Stimulated activated naive CD8-positive, alpha-beta T cell treated with anti-CD3 and anti-CD28 coated beads, Interleukin-15, Interleukin-2, amounts not matched to agents 100 ng/mL and 50 ng/mL, for 24 hours (primary cell): Measurements from ENCODE around the gene FXYD1.

Experiments used
- H3K27ac Mint-ChIP-seq: one replicate; pipeline ENCODE4 v1.8.0; 2021; ENCODE audit warnings: mild to moderate bottlenecking, mixed read lengths
- H3K27me3 Mint-ChIP-seq: one replicate; pipeline ENCODE4 v1.8.0; 2021; ENCODE audit warnings: mixed read lengths
- H3K36me3 Mint-ChIP-seq: one replicate; pipeline ENCODE4 v1.8.0; 2021; ENCODE audit warnings: low read depth, mixed read lengths
- H3K4me1 Mint-ChIP-seq: one replicate; pipeline ENCODE4 v1.8.0; 2021; ENCODE audit warnings: low read depth, mixed read lengths
- H3K4me3 Mint-ChIP-seq: one replicate; pipeline ENCODE4 v1.8.0; 2021; ENCODE audit warnings: mild to moderate bottlenecking, mixed read lengths
- H3K9me3 Mint-ChIP-seq: one replicate; pipeline ENCODE4 v1.8.0; 2021; ENCODE audit warnings: mixed read lengths

FXYD1 gene

GRCh38 chr19:35154525-35155406, 16.1 kb downstream of the FXYD1 start, which contains the start of gene FXYD5:
FXYD5 (plus strand) TSS chr19:35154735; CDS start chr19:35155551, 816 bp downstream.
- Mint-ChIP-seq H3K4me3 (peak within 1 kb of the TSS; percentile 98), H3K27me3 (no peaks in the 10 kb centered on the region), H3K27ac (peak within 1 kb of the TSS; percentile 100), H3K36me3 (peaks cover 42% of the 10 kb centered on the region), H3K4me1 (peaks cover 58% of the 10 kb centered on the region), H3K9me3 (no peaks in the 10 kb centered on the region)

GRCh38 chr19:35155441-35155840, 16.8 kb downstream of the FXYD1 start:
- Mint-ChIP-seq H3K27ac (peak overlapping the region; percentile 100), H3K4me1 (peaks cover 59% of the 10 kb centered on the region), H3K36me3 (peaks cover 48% of the 10 kb centered on the region), H3K27me3 (no peaks in the 10 kb centered on the region), H3K4me3 (peak overlapping the region; percentile 98), H3K9me3 (no peaks in the 10 kb centered on the region)

- H3K4me1 Mint-ChIP-seq, result peaks cover 65% of the 10 kb centered on the region
- peak overlapping the region; percentile 98 for H3K4me3 Mint-ChIP-seq
- H3K27ac Mint-ChIP-seq, result peak overlapping the region; percentile 100
- H3K27me3 Mint-ChIP-seq, result no peaks in the 10 kb centered on the region
- peaks cover under 1% of the 10 kb centered on the region for H3K9me3 Mint-ChIP-seq
- H3K36me3 Mint-ChIP-seq, result peaks cover 55% of the 10 kb centered on the region
Observed at GRCh38 chr19:35155981-35156672, 17.5 kb downstream of the FXYD1 start.

GRCh38 chr19:35156673-35157014, 18.0 kb downstream of the FXYD1 start:
- peak overlapping the region; percentile 100 for H3K27ac Mint-ChIP-seq
- H3K4me1 Mint-ChIP-seq, result peaks cover 68% of the 10 kb centered on the region
- H3K4me3 Mint-ChIP-seq, result peak overlapping the region; percentile 98
- no peaks in the 10 kb centered on the region for H3K27me3 Mint-ChIP-seq
- peaks cover 5% of the 10 kb centered on the region for H3K9me3 Mint-ChIP-seq
- peaks cover 60% of the 10 kb centered on the region for H3K36me3 Mint-ChIP-seq

GRCh38 chr19:35157431-35157830, 18.8 kb downstream of the FXYD1 start:
- H3K27ac Mint-ChIP-seq, result peak overlapping the region; percentile 100
- no peaks in the 10 kb centered on the region for H3K27me3 Mint-ChIP-seq
- H3K9me3 Mint-ChIP-seq, result peaks cover 10% of the 10 kb centered on the region
- peaks cover 64% of the 10 kb centered on the region for H3K4me1 Mint-ChIP-seq
- peak overlapping the region; percentile 98 for H3K4me3 Mint-ChIP-seq
- peaks cover 68% of the 10 kb centered on the region for H3K36me3 Mint-ChIP-seq

- Mint-ChIP-seq H3K36me3 (peaks cover 90% of the 10 kb centered on the region), H3K27ac (peak overlapping the region; percentile 29), H3K4me3 (peak overlapping the region; percentile 11), H3K4me1 (peaks cover 59% of the 10 kb centered on the region), H3K9me3 (peaks cover 22% of the 10 kb centered on the region), H3K27me3 (no peaks in the 10 kb centered on the region)
Observed at GRCh38 chr19:35159606-35160005, 21.0 kb downstream of the FXYD1 start.

GRCh38 chr19:35160629-35161433, 22.2 kb downstream of the FXYD1 start:
- H3K9me3 Mint-ChIP-seq, result peaks cover 23% of the 10 kb centered on the region
- no peak overlapping the region for H3K4me3 Mint-ChIP-seq
- H3K27me3 Mint-ChIP-seq, result no peaks in the 10 kb centered on the region
- peaks cover 100% of the 10 kb centered on the region for H3K36me3 Mint-ChIP-seq
- H3K4me1 Mint-ChIP-seq, result peaks cover 66% of the 10 kb centered on the region
- H3K27ac Mint-ChIP-seq, result peak overlapping the region; percentile 82

GRCh38 chr19:35161434-35161743, 22.8 kb downstream of the FXYD1 start:
- Mint-ChIP-seq H3K27me3 (no peaks in the 10 kb centered on the region), H3K36me3 (peaks cover 100% of the 10 kb centered on the region), H3K9me3 (peaks cover 28% of the 10 kb centered on the region), H3K4me3 (no peak overlapping the region), H3K27ac (peak overlapping the region; percentile 82), H3K4me1 (peaks cover 66% of the 10 kb centered on the region)

GRCh38 chr19:35162471-35163326, 24.1 kb downstream of the FXYD1 start:
- no peak overlapping the region for H3K4me3 Mint-ChIP-seq
- peaks cover 66% of the 10 kb centered on the region for H3K4me1 Mint-ChIP-seq
- H3K27me3 Mint-ChIP-seq, result no peaks in the 10 kb centered on the region
- H3K36me3 Mint-ChIP-seq, result peaks cover 100% of the 10 kb centered on the region
- H3K27ac Mint-ChIP-seq, result peak overlapping the region; percentile 9
- H3K9me3 Mint-ChIP-seq, result peaks cover 31% of the 10 kb centered on the region

GRCh38 chr19:35164418-35164817, 25.8 kb downstream of the FXYD1 start:
- peaks cover 31% of the 10 kb centered on the region for H3K9me3 Mint-ChIP-seq

GRCh38 chr19:35165200-35166058, 26.8 kb downstream of the FXYD1 start:
- peaks cover 61% of the 10 kb centered on the region for H3K4me1 Mint-ChIP-seq
- no peaks in the 10 kb centered on the region for H3K27me3 Mint-ChIP-seq
- peaks cover 31% of the 10 kb centered on the region for H3K9me3 Mint-ChIP-seq
- H3K36me3 Mint-ChIP-seq, result peaks cover 100% of the 10 kb centered on the region
- H3K4me3 Mint-ChIP-seq, result no peak overlapping the region
- no peak overlapping the region for H3K27ac Mint-ChIP-seq

More at GRCh38 chr19:35164418-35164817, 25.8 kb downstream of the FXYD1 start:
- Mint-ChIP-seq H3K27ac (no peak overlapping the region), H3K36me3 (peaks cover 100% of the 10 kb centered on the region), H3K27me3 (no peaks in the 10 kb centered on the region), H3K4me1 (peaks cover 64% of the 10 kb centered on the region), H3K4me3 (no peak overlapping the region)

- H3K36me3 Mint-ChIP-seq, result peaks cover 94% of the 10 kb centered on the region
- peaks cover 53% of the 10 kb centered on the region for H3K4me1 Mint-ChIP-seq
- no peaks in the 10 kb centered on the region for H3K27me3 Mint-ChIP-seq
- H3K27ac Mint-ChIP-seq, result peak overlapping the region; percentile 70
- peaks cover 28% of the 10 kb centered on the region for H3K9me3 Mint-ChIP-seq
- H3K4me3 Mint-ChIP-seq, result no peak overlapping the region
Observed at GRCh38 chr19:35166100-35167063, 27.8 kb downstream of the FXYD1 start.
